ENCODE measurements around the gene COA5. TPM values are rescaled to one million over a fixed set of nuclear protein-coding genes. Genes with fewer than 3 reads are reported as not detected.

COA5 gene
- polyA plus RNA-seq, 2 of the 4 experiments (the other 2 are of a cell fraction) = 32.7 to 43.3 TPM

GRCh38 chr2:98558852-98559530 lies 49.3 kb downstream of the COA5 start (continued):
- TF ChIP-seq MYC (IDR thresholded peaks at IDR 0.05; ENCODE audit: borderline replicate concordance, low read length) = no peak
- TF ChIP-seq HOXA7 (CRISPR knock-in tag; IDR thresholded peaks at IDR 0.05) = no peak
- TF ChIP-seq POLR2AphosphoS2 (conservative IDR thresholded peaks at IDR 0.05; ENCODE audit: low read length) = no peak
- no peak for TF ChIP-seq ZSCAN20 (CRISPR knock-in tag; IDR thresholded peaks at IDR 0.05)
- TF ChIP-seq CEBPB (IDR thresholded peaks at IDR 0.05) = no peak

DNA sequence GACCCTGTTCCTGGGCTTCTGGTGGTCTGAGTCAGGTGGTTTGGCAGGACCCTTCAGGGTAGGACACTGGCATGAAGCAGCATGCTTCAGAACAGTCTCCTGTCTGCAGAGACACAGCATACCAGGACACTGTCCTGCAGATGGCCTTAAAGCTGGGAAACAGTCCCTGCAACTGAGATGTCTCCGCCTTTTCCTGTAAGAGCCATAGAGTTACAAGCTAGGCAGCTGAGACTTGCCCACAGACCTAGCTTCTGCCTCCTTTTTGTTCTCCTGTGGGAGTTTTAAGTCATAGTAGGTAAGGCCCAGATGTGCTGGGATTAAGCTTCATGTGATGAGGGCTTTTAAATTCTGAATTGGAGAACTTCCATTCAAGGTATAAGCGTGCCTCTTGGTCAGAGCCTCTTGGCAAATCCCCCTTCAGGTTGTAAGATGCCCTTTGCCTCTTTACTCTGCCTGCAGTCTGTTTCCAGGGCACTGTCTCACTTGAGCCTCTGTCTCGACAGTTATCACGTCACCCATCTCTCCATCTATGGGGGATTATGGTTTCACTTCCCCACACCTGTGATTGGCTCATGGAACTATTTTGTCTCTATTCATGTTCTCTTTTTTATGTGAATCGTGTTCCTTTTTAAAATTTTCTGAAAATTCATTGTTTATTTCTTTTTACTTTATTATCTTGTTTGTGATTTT lies 51.8 kb downstream of the COA5 start:
- no peak overlapping the region for H3K4me2 ChIP-seq
- H3K4me3 ChIP-seq = no peak overlapping the region
- TF ChIP-seq ESRRA (IDR thresholded peaks at IDR 0.05; ENCODE audit: borderline replicate concordance, low read length) (no peak), EP300 (IDR thresholded peaks at IDR 0.05) (no peak), SREBF2 (IDR thresholded peaks at IDR 0.05) (no peak), BHLHE40 (IDR thresholded peaks at IDR 0.05; ENCODE audit: low read depth, low read length) (no peak), FOSL2 (IDR thresholded peaks at IDR 0.05) (no peak), FOSL2 (CRISPR knock-in tag; IDR thresholded peaks at IDR 0.05) (no peak), POLR2AphosphoS2 (conservative IDR thresholded peaks at IDR 0.05; ENCODE audit: low read length) (no peak), NFE2L2 (conservative IDR thresholded peaks at IDR 0.05; ENCODE audit: low read length) (no peak), REST (IDR thresholded peaks at IDR 0.05) (no peak), SMC3 (IDR thresholded peaks at IDR 0.05) (no peak)
- TF ChIP-seq, protein P1, sequence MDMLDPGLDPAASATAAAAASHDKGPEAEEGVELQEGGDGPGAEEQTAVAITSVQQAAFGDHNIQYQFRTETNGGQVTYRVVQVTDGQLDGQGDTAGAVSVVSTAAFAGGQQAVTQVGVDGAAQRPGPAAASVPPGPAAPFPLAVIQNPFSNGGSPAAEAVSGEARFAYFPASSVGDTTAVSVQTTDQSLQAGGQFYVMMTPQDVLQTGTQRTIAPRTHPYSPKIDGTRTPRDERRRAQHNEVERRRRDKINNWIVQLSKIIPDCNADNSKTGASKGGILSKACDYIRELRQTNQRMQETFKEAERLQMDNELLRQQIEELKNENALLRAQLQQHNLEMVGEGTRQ (IDR thresholded peaks at IDR 0.05) = no peak
- DNase-seq (ENCODE audit: low read depth in 1 of 2, low spot score in 1 of 2) (no peak), ATAC-seq (no peak), FAIRE-seq (no peak)
- no peak overlapping the region for H3K27ac ChIP-seq
- 0 out of 3 replicates have a peak, but pooled peaks cover 3% of the 10 kb centered on the region for H3K4me1 ChIP-seq
- CTCF ChIA-PET = interaction anchor here (1.4 to 3.3 kb wide), 2 partner anchors 11 to 13 kb away, joined by 3 to 17 read pairs; no protein-coding TSS in a partner anchor
- POLR2A ChIA-PET = no interaction called here
- no peaks in the 10 kb centered on the region for H3K9me3 ChIP-seq
- 86% methylated on average over 5 of the region's 5 CpGs for WGBS (ENCODE audit: missing lambda C conversion rate)

- no peak overlapping the region for H3K4me2 ChIP-seq
- H3K4me3 ChIP-seq = no peak overlapping the region
- WGBS (ENCODE audit: missing lambda C conversion rate) = 82% methylated on average over 8 of the region's 8 CpGs
- FAIRE-seq (no peak), DNase-seq (ENCODE audit: low read depth in 1 of 2, low spot score in 1 of 2) (no peak), ATAC-seq (no peak)
- ChIA-PET CTCF (interaction anchor here (1.3 to 3.3 kb wide), 2 partner anchors 14 kb away, joined by 3 to 17 read pairs; no protein-coding TSS in a partner anchor), POLR2A (no interaction called here)
- no peak for TF ChIP-seq ESRRA (IDR thresholded peaks at IDR 0.05; ENCODE audit: borderline replicate concordance, low read length)
- TF ChIP-seq ZFP36 (IDR thresholded peaks at IDR 0.05; ENCODE audit: borderline replicate concordance, partially characterized antibody) = no peak
- no peak for TF ChIP-seq CHD2 (IDR thresholded peaks at IDR 0.05; ENCODE audit: low read length, partially characterized antibody)
- TF ChIP-seq HDAC2 (IDR thresholded peaks at IDR 0.05) = no peak
- no peak for TF ChIP-seq ZNF302 (CRISPR knock-in tag; IDR thresholded peaks at IDR 0.05)
- TF ChIP-seq FOSL2 (IDR thresholded peaks at IDR 0.05) = no peak
- no peak for TF ChIP-seq FOSL2 (CRISPR knock-in tag; IDR thresholded peaks at IDR 0.05)
- no peak for TF ChIP-seq EP300 (IDR thresholded peaks at IDR 0.05)
- no peak for TF ChIP-seq RAD21 (conservative IDR thresholded peaks at IDR 0.05 in 1 of 2, IDR thresholded peaks at IDR 0.05 in 1 of 2)
- no peak for TF ChIP-seq SREBF2 (IDR thresholded peaks at IDR 0.05)
- TF ChIP-seq, protein P1 (IDR thresholded peaks at IDR 0.05) = no peak
- 0 out of 3 replicates have a peak, but pooled peaks cover 3% of the 10 kb centered on the region for H3K4me1 ChIP-seq
- no peak overlapping the region for H3K27ac ChIP-seq
- H3K9me3 ChIP-seq = no peaks in the 10 kb centered on the region
Measured at GRCh38 chr2:98555696-98556095, 52.6 kb downstream of the COA5 start.
